Endothelial cell (in vitro differentiated cells): ENCODE measurements around the gene SYCP2L. TPM values are rescaled to one million over a fixed set of nuclear protein-coding genes. Genes with fewer than 3 reads are reported as not detected.
"Not testable (repeated sequence)": the region's sequence is repeated elsewhere in the genome, so short reads cannot be mapped to it uniquely, and the experiment has no call there.

Experiments used
- DNase-seq: peaks from one replicate; pipeline ENCODE4 v3.0.0; 2021; ENCODE audit warnings: low spot score
- H3K27ac Mint-ChIP-seq: one replicate; pipeline ENCODE4 v1.8.0; 2021; ENCODE audit warnings: mixed read lengths, inconsistent platforms; ENCODE audit not compliant: unreplicated experiment
- H3K27me3 Mint-ChIP-seq: one replicate; pipeline ENCODE4 v1.8.0; 2021; ENCODE audit warnings: mild to moderate bottlenecking, moderate library complexity, mixed read lengths, inconsistent platforms; ENCODE audit not compliant: unreplicated experiment
- H3K36me3 Mint-ChIP-seq: one replicate; pipeline ENCODE4 v1.8.0; 2021; ENCODE audit warnings: mild to moderate bottlenecking, low read depth, mixed read lengths, inconsistent platforms; ENCODE audit not compliant: unreplicated experiment
- H3K4me1 Mint-ChIP-seq: one replicate; pipeline ENCODE4 v1.8.0; 2021; ENCODE audit warnings: mild to moderate bottlenecking, mixed read lengths, inconsistent platforms; ENCODE audit not compliant: unreplicated experiment
- H3K4me3 Mint-ChIP-seq: one replicate; pipeline ENCODE4 v1.8.0; 2021; ENCODE audit warnings: mild to moderate bottlenecking, mixed read lengths, inconsistent platforms; ENCODE audit not compliant: unreplicated experiment
- H3K9me3 Mint-ChIP-seq: one replicate; pipeline ENCODE4 v1.8.0; 2021; ENCODE audit warnings: mixed read lengths, inconsistent platforms; ENCODE audit not compliant: unreplicated experiment
- total RNA-seq: library from RNA; stranded (reverse); fragmentation: NEBNext Ultra II Directional; extraction: Animal tissue kit (Norgen Biotek cat#: 25700); gene quantifications from one replicate; pipeline ENCODE4 v1.2.1, GENCODE V29; 2021; ENCODE audit not compliant: unreplicated experiment
- TF ChIP-seq, protein P1 (sequence below): fragments of 200-600 bp; sonication (generic); IDR thresholded peaks from one replicate; pipeline ENCODE4 v1.5.0; 2021; ENCODE audit warnings: antibody characterized with exemption; ENCODE audit not compliant: unreplicated experiment

SYCP2L gene
- total RNA-seq, 1 donor from 2014 or later, result 8.1 TPM

DNA sequence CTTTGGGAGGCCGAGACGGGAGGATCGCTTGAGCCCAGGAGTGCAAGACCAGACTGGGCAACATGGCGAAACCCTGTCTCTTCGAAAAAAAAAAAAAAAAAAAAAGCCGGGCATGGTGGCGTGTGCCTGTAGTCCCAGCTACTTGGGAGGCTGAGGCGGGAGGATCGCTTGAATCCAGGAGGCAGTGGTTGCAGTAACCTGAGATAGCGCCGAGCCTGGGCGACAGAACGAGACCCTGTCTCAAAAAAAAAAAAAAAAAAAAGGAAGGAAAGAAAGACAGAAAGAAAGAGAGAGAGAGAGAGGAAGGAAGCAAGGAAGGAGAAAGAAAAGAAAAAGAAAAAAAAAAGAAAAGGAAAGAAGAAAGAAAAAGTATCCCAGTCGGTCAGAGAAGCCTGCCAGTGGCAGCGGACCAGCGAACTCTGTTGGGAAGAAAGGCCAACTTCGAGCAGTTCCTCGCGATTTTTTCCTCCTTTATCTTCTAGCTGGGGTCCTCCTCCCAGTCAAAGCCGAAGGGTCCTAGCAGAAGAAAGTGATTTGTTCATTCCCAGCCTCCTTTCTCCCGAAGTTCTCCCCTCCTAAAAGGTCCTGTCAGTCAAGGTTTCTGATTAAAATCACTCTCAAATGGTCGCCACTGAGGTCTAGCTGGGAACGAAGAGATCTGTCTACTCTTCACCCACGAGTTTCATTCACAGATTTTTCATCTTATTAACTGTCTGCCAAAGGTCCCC, 2.4 kb upstream of the SYCP2L start:
- peaks cover 19% of the 10 kb centered on the region for H3K27me3 Mint-ChIP-seq
- no peaks in the 10 kb centered on the region for H3K9me3 Mint-ChIP-seq
- TF ChIP-seq, protein P1, sequence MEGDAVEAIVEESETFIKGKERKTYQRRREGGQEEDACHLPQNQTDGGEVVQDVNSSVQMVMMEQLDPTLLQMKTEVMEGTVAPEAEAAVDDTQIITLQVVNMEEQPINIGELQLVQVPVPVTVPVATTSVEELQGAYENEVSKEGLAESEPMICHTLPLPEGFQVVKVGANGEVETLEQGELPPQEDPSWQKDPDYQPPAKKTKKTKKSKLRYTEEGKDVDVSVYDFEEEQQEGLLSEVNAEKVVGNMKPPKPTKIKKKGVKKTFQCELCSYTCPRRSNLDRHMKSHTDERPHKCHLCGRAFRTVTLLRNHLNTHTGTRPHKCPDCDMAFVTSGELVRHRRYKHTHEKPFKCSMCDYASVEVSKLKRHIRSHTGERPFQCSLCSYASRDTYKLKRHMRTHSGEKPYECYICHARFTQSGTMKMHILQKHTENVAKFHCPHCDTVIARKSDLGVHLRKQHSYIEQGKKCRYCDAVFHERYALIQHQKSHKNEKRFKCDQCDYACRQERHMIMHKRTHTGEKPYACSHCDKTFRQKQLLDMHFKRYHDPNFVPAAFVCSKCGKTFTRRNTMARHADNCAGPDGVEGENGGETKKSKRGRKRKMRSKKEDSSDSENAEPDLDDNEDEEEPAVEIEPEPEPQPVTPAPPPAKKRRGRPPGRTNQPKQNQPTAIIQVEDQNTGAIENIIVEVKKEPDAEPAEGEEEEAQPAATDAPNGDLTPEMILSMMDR, result no peak
- peaks cover 11% of the 10 kb centered on the region for H3K4me1 Mint-ChIP-seq
- no peak overlapping the region for H3K4me3 Mint-ChIP-seq
- DNase-seq, result no peak
- no peak overlapping the region for H3K27ac Mint-ChIP-seq
- no peaks in the 10 kb centered on the region for H3K36me3 Mint-ChIP-seq

DNA sequence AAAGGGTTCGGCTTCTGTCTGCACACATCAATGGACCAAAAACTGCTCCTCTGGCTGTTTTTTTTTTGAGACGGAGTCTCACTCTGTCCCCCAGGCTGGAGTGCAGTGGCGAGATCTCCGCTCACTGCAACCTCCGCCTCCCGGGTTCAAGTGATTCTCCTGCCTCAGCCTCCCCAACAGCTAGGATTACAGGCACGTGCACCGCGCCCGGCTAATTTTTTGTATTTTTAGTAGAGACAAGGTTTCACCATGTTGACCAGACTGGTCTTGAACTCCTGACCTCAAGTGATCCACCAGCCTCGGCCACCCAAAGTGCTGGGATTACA, 524 bp upstream of the SYCP2L start:
- not testable (repeated sequence) for H3K9me3 Mint-ChIP-seq, DNase-seq, H3K27me3 Mint-ChIP-seq, H3K36me3 Mint-ChIP-seq
- peak overlapping the region; percentile 96 for H3K4me3 Mint-ChIP-seq
- H3K27ac Mint-ChIP-seq, result peak overlapping the region; percentile 91
- peaks cover 10% of the 10 kb centered on the region for H3K4me1 Mint-ChIP-seq

- Mint-ChIP-seq H3K36me3 (no peaks in the 10 kb centered on the region), H3K27me3 (peaks cover 3% of the 10 kb centered on the region), H3K27ac (no peak overlapping the region), H3K4me3 (no peak overlapping the region), H3K4me1 (peaks cover 9% of the 10 kb centered on the region), H3K9me3 (no peaks in the 10 kb centered on the region)
- no peak for DNase-seq
- TF ChIP-seq, protein P1, result no peak
These were observed 3.3 kb downstream of the SYCP2L start for GRCh38 chr6:10890151-10890550.

- Mint-ChIP-seq H3K4me1 (peaks cover 16% of the 10 kb centered on the region), H3K4me3 (no peak overlapping the region), H3K36me3 (no peaks in the 10 kb centered on the region), H3K27me3 (peaks cover 3% of the 10 kb centered on the region), H3K9me3 (no peaks in the 10 kb centered on the region), H3K27ac (no peak overlapping the region)
- TF ChIP-seq, protein P1, result no peak
- DNase-seq, result no peak
These were observed 5.1 kb downstream of the SYCP2L start for GRCh38 chr6:10891960-10892359.

GRCh38 chr6:10894958-10895357, 8.1 kb downstream of the SYCP2L start:
- Mint-ChIP-seq H3K27me3 (no peaks in the 10 kb centered on the region), H3K27ac (no peak overlapping the region), H3K4me3 (no peak overlapping the region), H3K9me3 (no peaks in the 10 kb centered on the region), H3K4me1 (peaks cover 12% of the 10 kb centered on the region), H3K36me3 (no peaks in the 10 kb centered on the region)
- DNase-seq, result no peak
- TF ChIP-seq, protein P1, result no peak
